Stimulated activated naive CD8-positive, alpha-beta T cell treated with anti-CD3 and anti-CD28 coated beads, Interleukin-15, Interleukin-2, amounts not matched to agents 100 U/mL and 50 U/mL, for 24 hours (primary cell): ENCODE data around the gene GRK6.

Experiments
- ATAC-seq: fragments of 150-1000 bp; cut with Tn5 transposase; one replicate; pipeline ENCODE4 v1.10.0; 2021
- DNase-seq: peaks from one replicate; pipeline ENCODE4 v3.0.0; 2021

The GRK6 gene

GRCh38 chr5:177426566-177427210 is at the start of gene GRK6:
Gene GRK6 (plus strand): TSS chr5:177426676. CDS start chr5:177426846, 170 bp downstream.
- ATAC-seq (peak; percentile 60), DNase-seq (peak; percentile 75)

GRCh38 chr5:177377851-177378776 is 48.4 kb upstream of the GRK6 start:
- ATAC-seq: no peak
- no peak for DNase-seq

GRCh38 chr5:177378884-177379883 is 47.3 kb upstream of the GRK6 start:
- ATAC-seq: peak; percentile 85
- DNase-seq: no peak

DNA sequence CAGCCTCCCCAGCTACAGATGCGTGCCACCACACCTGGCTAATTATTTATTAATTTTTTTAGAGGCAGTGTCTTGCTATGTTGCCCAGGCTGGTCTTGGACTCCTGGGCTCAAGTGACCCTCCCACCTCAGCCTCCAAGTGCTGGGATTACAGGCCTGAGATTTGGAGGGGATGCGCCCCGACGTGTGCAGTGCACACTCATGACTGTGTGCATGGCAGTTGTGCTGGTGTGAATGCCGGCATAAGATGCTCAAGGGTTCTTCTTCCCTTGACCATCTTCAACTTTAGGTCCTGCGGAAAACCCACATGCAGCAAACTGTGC is 45.7 kb upstream of the GRK6 start:
- ATAC-seq (no peak), DNase-seq (no peak)

- no peak for ATAC-seq
- DNase-seq: no peak
These were observed 44.0 kb upstream of the GRK6 start for GRCh38 chr5:177382423-177383029.

- ATAC-seq (no peak), DNase-seq (no peak)
These were observed 43.3 kb upstream of the GRK6 start for GRCh38 chr5:177383181-177383580.

- no peak for ATAC-seq
These were observed 42.3 kb upstream of the GRK6 start, which contains the start of gene SLC34A1 for GRCh38 chr5:177384134-177384533. Gene SLC34A1 (plus strand): TSS chr5:177384434. CDS start chr5:177385742, 1,308 bp downstream.

GRCh38 chr5:177385720-177386119 is 40.8 kb upstream of the GRK6 start:
- DNase-seq: no peak
- no peak for ATAC-seq

More at GRCh38 chr5:177384134-177384533, 42.3 kb upstream of the GRK6 start, which contains the start of gene SLC34A1:
- no peak for DNase-seq

GRCh38 chr5:177386542-177386941 is 39.9 kb upstream of the GRK6 start:
- DNase-seq (no peak), ATAC-seq (no peak)

- DNase-seq (no peak), ATAC-seq (no peak)
These were observed 39.1 kb upstream of the GRK6 start for GRCh38 chr5:177387405-177387804.

- no peak for ATAC-seq
- DNase-seq: no peak
These were observed 37.9 kb upstream of the GRK6 start for GRCh38 chr5:177388521-177389052.

- DNase-seq (peak; percentile 49), ATAC-seq (peak; percentile 76)
These were observed 37.0 kb upstream of the GRK6 start for GRCh38 chr5:177389241-177390169.

- peak; percentile 72 for ATAC-seq
- DNase-seq: peak; percentile 90
These were observed 35.8 kb upstream of the GRK6 start for GRCh38 chr5:177390363-177391300.

- no peak for DNase-seq
- ATAC-seq: no peak
These were observed 33.7 kb upstream of the GRK6 start for GRCh38 chr5:177392765-177393164.

DNA sequence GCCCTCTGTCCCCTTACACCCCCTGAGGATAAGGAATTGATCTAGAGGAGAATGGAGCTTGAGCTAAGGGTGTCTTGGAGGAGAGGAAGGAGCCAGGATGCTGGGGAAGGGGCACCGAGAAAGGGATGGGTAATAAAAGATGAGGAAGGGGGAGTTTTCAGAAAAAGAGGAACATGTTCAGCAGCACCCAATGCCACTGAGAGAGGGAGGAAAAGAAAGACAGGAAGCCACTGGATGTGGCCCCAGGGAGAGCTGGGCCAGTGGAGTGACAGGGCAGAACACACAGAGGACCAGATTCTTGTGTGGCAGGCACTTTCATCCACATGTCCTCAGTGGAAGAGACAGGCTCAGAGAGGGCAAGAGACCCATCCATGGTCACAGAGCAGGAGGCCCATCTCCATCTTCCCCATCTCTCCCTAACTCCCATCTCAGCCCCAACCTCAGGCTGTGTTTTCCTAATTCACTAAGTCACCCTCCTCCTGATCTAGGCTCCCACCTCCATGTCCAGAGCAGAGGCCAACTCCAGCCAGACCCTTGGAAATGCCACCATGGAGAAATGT is 33.2 kb upstream of the GRK6 start:
- DNase-seq: no peak

GRCh38 chr5:177393990-177394389 is 32.5 kb upstream of the GRK6 start:
- ATAC-seq (no peak), DNase-seq (no peak)

More for the DNA sequence above, 33.2 kb upstream of the GRK6 start:
- ATAC-seq: no peak

GRCh38 chr5:177396078-177396477 is 30.4 kb upstream of the GRK6 start:
- ATAC-seq (no peak), DNase-seq (no peak)

DNA sequence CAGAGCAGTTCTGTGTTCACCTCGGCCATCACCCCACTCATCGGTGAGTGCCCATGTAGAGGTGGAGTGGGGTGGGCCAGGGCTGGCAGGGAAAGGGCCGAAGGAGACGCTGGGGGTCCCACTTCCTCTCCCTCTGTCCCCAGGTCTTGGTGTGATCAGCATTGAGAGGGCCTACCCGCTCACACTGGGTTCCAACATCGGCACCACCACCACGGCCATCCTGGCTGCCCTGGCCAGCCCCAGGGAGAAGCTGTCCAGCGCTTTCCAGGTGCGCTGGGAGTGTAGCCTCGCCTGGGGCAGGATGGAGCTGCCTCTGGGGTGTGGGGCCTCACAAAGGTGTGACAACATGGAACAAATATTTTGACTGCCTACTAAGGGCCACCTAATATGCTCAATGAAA is 29.7 kb upstream of the GRK6 start:
- DNase-seq (no peak), ATAC-seq (no peak)
